HFFc6 (cell line): ENCODE measurements around the gene IL3RA. TPM values are rescaled to one million over a fixed set of nuclear protein-coding genes. Genes with fewer than 3 reads are reported as not detected.
"Not testable (repeated sequence)": the region's sequence is repeated elsewhere in the genome, so short reads cannot be mapped to it uniquely, and the experiment has no call there.

Experiments
- DNase-seq: peaks from one replicate; pipeline ENCODE4 v3.0.0-alpha.2; 2018
- H3K27ac Mint-ChIP-seq: 2 replicates; pipeline ENCODE4 v1.8.0; 2020; ENCODE audit warnings: mild to moderate bottlenecking, mixed read lengths
- H3K27me3 Mint-ChIP-seq: 2 replicates; pipeline ENCODE4 v1.8.0; 2021; ENCODE audit warnings: mild to moderate bottlenecking, moderate library complexity, mixed read lengths; ENCODE audit not compliant: insufficient read depth
- H3K36me3 Mint-ChIP-seq: 2 replicates; pipeline ENCODE4 v1.8.0; 2021; ENCODE audit warnings: low read depth, mixed read lengths
- H3K4me1 Mint-ChIP-seq: 2 replicates; pipeline ENCODE4 v1.8.0; 2020; ENCODE audit warnings: low read depth, mixed read lengths
- H3K4me3 Mint-ChIP-seq: 2 replicates; pipeline ENCODE4 v1.8.0; 2020; ENCODE audit warnings: mild to moderate bottlenecking, moderate library complexity, mixed read lengths
- H3K9me3 Mint-ChIP-seq: 2 replicates; pipeline ENCODE4 v1.8.0; 2020; ENCODE audit warnings: mild to moderate bottlenecking, mixed read lengths
- total RNA-seq, 6 experiments: library from RNA; stranded (reverse); fragmentation: NEBNext Ultra II Directional; extraction: Animal tissue kit (Norgen Biotek cat#: 25700); gene quantifications; 2 replicates in 1 of 6; 3 replicates in 5 of 6; pipeline ENCODE4 v1.2.3, GENCODE V29; 2021
- TF ChIP-seq, protein P1 (sequence below): fragments of 200-600 bp; sonication (generic); IDR thresholded peaks from 2 replicates; pipeline ENCODE4 v1.5.0; 2021; ENCODE audit warnings: antibody characterized with exemption, mild to moderate bottlenecking

The IL3RA gene
- total RNA-seq, 6 experiments from 2014 or later: 0.09 to 0.13 TPM; not detected in 4

DNA sequence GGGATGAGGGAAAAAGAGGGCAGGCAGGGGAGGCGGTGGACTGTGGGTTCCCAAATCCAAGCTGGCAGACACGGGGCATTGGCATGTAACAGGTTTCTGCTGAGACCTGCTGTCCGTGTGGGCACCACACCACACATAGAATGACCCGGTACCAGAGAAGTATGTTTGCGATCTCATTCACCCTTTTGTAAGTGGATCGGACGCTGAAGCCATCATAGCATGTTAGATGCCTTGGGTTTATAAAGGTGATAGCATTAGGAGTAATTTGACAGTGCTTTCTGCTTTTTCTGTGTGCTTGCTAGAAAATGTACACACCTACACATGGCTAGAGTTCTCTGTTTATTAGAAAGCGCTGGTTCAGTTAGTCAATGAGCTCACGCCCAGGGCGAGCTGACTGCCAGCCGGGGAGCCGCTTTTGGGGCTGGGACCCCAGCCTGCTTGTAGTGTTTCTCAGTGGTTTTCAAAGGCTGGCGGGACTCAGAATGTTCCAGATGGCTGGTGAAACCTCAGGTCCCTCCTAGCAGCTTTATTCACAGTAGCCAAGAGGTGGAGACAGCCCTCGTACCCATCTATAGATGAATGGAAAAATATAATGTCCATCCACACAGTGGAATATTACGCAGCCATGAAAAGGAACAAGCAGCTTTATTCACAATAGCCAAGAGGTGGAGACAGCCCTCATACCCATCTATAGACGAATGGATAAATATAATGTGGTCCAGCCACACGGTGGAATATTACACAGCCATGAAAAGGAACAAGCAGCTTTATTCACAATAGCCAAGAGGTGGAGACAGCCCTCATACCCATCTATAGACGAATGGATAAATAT, 579 bp downstream of the IL3RA start:
- TF ChIP-seq, protein P1, sequence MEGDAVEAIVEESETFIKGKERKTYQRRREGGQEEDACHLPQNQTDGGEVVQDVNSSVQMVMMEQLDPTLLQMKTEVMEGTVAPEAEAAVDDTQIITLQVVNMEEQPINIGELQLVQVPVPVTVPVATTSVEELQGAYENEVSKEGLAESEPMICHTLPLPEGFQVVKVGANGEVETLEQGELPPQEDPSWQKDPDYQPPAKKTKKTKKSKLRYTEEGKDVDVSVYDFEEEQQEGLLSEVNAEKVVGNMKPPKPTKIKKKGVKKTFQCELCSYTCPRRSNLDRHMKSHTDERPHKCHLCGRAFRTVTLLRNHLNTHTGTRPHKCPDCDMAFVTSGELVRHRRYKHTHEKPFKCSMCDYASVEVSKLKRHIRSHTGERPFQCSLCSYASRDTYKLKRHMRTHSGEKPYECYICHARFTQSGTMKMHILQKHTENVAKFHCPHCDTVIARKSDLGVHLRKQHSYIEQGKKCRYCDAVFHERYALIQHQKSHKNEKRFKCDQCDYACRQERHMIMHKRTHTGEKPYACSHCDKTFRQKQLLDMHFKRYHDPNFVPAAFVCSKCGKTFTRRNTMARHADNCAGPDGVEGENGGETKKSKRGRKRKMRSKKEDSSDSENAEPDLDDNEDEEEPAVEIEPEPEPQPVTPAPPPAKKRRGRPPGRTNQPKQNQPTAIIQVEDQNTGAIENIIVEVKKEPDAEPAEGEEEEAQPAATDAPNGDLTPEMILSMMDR: no peak
- H3K27me3 Mint-ChIP-seq: peaks cover 12% of the 10 kb centered on the region

DNA sequence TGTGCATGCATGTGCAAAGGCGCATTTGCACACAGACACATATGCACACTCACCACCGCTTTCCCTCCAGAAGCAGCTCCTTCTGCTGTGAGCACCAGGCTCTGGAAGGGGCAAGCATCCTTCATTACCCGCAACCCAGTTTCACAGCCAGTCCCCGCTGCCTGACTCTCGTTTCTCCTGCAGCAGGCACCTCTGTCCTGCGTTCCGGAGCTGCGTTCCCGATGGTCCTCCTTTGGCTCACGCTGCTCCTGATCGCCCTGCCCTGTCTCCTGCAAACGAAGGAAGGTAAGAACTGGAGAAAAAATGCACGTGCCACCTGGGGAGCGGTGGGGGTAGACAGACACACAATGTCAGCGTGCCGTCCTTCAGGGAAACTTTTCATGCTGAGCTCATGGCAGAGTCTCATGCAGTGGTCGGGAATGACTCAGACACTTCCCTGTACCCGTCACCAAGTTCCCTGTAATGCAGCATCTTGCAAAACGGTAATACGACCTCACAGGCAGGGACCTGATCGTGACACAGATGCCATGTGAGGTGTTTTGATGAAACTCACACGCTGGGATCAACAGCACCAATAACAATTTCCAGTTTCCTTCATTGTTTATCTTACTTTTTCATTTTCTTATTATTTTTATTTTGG, 5.1 kb downstream of the IL3RA start:
- no peak for DNase-seq
- Mint-ChIP-seq H3K36me3 (no peaks in the 10 kb centered on the region), H3K4me3 (no peak overlapping the region), H3K27ac (no peak overlapping the region), H3K27me3 (peaks cover 1% of the 10 kb centered on the region; the same call in 1 of the 2 replicates), H3K4me1 (peaks cover 4% of the 10 kb centered on the region), H3K9me3 (peaks cover 18% of the 10 kb centered on the region)
- TF ChIP-seq, protein P1: no peak

More for the DNA sequence above, 579 bp downstream of the IL3RA start:
- Mint-ChIP-seq H3K4me1 (peaks cover 14% of the 10 kb centered on the region), H3K4me3 (peak overlapping the region; percentile 85), H3K27ac (no peak overlapping the region; the same call in 1 of the 2 replicates), H3K36me3 (no peaks in the 10 kb centered on the region), H3K9me3 (peaks cover 18% of the 10 kb centered on the region)
- no peak for DNase-seq

DNA sequence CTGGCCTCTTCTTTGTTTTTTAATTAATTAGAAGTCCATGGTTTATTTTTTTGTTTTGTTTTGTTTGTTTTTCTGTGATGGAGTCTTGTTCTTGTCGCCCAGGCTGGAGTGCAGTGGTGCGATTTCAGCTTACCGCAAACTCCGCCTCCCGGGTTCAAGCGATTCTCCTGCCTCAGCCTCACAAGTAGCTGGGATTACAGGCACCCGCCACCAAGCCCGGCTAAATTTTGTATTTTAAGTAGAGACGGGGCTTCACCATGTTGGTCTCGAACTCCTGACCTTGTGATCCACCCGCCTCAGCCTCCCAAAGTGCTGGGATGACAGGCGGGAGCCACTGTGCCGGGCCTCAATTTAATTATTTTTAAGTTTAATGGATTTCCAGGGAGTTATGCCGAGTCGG, 13.0 kb downstream of the IL3RA start:
- not testable (repeated sequence) for H3K9me3 Mint-ChIP-seq, DNase-seq, H3K27me3 Mint-ChIP-seq, H3K27ac Mint-ChIP-seq, H3K36me3 Mint-ChIP-seq, H3K4me3 Mint-ChIP-seq, H3K4me1 Mint-ChIP-seq

DNA sequence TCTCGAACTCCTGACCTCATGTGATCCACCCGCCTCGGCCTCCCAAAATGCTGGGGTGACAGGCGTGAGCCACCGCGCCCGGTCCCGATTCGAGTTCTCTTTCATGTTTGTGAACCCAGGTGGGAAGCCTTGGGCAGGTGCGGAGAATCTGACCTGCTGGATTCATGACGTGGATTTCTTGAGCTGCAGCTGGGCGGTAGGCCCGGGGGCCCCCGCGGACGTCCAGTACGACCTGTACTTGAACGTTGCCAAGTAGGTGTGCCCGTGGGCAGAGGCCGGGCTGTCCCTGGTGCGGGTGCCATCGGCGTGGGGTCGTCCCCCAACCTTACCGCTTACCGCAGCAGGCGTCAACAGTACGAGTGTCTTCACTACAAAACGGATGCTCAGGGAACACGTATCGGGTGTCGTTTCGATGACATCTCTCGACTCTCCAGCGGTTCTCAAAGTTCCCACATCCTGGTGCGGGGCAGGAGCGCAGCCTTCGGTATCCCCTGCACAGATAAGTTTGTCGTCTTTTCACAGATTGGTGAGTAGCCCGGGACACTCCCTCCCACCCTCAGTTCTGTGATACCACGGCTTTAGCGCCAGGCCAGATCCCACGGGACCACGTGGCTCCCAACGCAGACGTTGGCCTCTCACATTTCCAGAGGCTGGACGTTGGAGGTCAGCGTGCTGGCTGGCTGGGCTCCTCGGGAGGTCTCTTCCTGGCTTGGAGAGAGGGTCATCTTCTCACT, 15.6 kb downstream of the IL3RA start:
- H3K4me1 Mint-ChIP-seq: no peaks in the 10 kb centered on the region
- no peaks in the 10 kb centered on the region for H3K36me3 Mint-ChIP-seq

DNA sequence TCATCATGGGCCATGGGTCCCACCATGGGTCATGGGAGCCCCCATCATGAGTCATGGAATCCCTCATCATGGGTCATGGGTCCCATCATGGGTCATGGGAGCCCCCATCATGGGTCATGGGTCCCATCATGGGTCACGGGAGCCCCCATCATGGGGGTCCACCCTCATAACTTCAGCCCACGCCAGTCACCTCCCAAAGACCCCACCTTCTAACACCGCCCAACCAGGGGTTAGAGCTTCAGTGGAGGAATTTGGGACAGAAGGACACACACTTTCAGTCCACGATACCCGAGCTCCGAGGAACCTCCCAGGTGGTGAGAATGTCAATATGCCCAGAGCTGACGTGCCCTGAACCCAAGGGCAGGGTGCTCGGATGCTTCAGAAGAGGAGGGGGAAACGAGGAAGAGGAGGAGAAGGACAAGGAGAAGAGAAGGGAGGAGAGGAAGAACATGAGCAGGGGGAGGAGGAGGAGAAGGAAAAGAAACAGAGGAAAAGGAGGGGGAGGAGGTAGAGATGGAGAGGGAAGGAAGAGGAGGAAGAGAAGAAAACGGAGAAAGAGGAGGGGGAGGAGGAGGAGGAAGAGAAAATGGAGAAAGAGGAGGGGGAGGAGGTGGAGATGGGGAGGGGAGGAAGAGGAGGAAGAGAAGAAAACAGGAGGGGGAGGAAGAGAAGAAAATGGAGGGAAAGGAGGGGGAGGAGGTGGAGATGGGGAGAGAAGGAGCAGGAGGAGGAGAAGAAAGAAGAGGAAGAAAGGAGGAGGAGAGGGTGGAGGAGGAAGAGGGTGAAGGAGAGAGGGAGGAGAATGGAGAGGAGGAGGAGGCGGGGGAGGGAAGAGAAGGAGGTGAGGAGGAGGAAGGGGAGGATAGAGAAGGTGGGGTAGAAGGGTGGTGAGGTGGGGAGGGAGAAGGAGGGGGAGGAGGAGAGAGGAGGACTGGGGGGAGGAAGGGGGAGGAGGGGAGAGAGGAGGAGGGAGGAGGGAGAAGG, 17.7 kb downstream of the IL3RA start:
- no peak for DNase-seq
- Mint-ChIP-seq H3K4me1 (no peaks in the 10 kb centered on the region), H3K4me3 (no peak overlapping the region), H3K27ac (no peak overlapping the region), H3K27me3 (no peaks in the 10 kb centered on the region; the same call in 1 of the 2 replicates), H3K36me3 (no peaks in the 10 kb centered on the region), H3K9me3 (peaks cover 9% of the 10 kb centered on the region; the same call in 1 of the 2 replicates)
- TF ChIP-seq, protein P1: no peak

More for the DNA sequence above, 15.6 kb downstream of the IL3RA start:
- H3K27me3 Mint-ChIP-seq: no peaks in the 10 kb centered on the region; the same call in 1 of the 2 replicates
- TF ChIP-seq, protein P1: no peak
- H3K4me3 Mint-ChIP-seq: no peak overlapping the region
- DNase-seq: no peak
- no peak overlapping the region for H3K27ac Mint-ChIP-seq
- no peaks in the 10 kb centered on the region for H3K9me3 Mint-ChIP-seq
